Activated CD4-positive, alpha-beta T cell treated with anti-CD3 and anti-CD28 coated beads, Interleukin-2, Interleukin-4, amounts not matched to agents 100 ng/mL and 50 ng/mL, durations not matched to agents 16 hours and 8 hours (primary cell): Measurements from ENCODE around the gene SMC2.
A peak's percentile ranks its signal among the peaks of the same experiment; 100 is the strongest.

Experiments
- DNase-seq: peaks from one replicate; pipeline ENCODE4 v3.0.0-alpha.2; 2020; ENCODE audit warnings: low spot score

Gene SMC2

DNA sequence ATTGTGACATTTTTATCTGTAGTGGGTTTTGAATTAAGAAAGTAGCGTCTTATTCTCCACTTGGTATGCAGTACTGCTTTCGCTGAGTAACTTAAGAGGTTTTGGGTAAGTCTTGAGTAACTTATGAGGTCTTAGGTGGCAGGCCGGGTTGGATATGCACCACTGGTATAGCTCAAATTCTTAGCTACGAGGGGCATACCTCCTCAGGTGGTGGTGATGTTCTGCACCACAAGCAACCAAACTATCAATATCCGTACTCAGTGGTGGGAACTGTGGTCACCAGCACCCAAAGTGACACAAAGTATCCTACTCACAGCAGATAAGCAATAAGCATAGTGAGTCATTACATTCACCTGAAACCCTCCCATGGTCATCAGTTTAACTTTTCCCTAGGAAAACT lies 13.7 kb downstream of the SMC2 start:
- peak; percentile 6 for DNase-seq

DNA sequence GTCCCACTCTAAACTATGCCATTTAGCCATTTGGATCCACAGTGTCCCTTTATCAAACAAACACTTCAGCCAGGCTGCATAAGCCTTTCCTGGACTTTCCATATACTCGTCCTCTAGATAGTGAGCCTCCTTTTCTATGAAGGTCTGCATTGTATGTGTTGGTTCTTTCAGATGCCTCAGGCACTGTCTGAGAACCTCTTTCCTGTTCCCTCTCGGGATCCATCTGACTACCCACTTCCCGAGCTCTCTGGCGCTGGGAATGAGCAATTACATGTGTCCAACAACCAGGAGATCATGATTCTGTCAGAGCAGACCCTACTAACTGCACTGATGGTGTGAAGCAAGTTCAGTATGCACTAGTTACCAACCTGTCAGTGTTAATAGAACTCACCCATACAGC lies 14.2 kb downstream of the SMC2 start:
- DNase-seq: no peak

DNA sequence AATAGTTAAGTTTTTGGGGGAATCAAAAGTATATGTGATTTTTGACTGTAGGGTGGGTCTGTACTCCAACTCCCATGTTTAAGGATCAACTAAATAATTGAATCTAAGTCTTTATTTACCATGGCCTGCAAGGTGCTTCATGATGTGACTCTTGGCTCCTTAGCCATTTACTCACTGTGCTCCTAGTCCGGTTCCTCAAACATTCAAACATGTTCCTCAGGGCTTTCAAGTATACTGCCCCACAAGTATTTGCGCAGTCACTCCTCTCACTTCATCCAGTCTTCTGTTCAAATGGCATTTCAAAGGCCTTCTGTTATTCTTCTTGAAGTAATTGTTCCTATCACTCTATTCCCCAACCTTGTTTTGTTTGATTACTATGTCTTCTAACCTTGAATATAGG lies 16.4 kb downstream of the SMC2 start:
- no peak for DNase-seq

DNA sequence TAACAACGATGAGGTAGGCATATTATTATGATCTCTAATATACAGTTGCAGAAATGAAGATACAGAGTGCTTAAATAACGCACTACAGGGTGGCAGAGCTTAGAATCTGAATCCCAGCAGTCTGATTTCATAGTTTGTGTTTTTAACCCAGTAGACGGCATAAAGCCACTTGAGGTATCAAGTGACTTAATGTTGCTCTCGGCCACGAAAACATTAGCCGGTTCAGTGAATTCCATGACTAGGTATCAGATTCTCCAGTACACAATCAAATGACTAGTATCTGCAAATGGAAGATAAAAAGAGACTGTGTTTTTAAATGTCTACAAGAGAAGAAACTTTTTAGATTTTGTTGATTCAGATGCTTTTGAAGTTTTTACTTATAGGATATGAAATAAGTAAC lies 24.8 kb downstream of the SMC2 start:
- no peak for DNase-seq

DNA sequence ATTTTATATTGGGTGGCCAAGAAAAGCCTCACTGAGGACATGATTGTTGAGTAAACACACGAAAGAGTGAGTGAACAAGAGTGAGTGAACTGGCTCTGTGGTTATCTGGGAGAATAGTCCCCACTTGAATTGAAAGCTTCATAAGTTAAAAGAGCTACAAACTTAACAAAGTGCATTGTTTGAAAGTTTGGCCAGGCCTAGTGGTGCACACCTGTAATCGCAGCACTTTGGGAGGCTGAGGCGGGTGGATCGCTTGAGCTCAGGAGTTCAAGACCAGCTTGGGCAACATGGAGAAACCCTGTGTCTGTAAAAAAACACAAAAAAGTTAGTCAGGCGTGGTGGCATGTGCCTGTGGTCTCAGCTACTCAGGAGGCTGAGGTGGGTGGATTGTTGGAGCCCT lies 26.9 kb downstream of the SMC2 start:
- no peak for DNase-seq

DNA sequence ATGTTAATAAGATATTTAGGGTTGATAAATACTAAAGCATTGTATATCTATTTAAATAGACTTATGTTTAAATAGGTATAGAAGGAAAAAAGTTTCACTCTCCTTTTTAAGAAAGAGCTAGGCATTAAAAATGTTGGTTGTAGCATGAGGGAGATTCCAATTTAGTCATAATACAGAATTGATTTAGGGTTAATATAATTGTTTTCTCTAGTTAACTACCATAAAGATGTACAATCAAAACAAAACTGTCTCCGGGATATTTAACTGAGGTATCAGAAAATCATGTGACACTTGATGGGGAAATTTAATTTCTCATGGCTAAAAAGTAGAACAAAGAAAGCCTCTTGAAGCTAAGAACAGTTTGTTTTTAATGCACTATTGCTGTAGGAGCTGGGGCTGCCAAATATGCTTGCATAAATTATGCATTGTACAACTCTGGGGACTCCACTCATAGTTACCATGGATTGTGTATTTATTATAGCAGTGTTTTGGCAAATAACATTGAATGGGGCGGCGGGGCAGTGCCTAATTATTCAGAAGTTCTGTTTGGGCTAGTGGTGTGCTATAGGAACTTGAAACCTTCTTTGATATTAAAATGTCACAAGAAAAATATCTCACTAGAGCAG lies 44.2 kb downstream of the SMC2 start:
- DNase-seq: no peak

DNA sequence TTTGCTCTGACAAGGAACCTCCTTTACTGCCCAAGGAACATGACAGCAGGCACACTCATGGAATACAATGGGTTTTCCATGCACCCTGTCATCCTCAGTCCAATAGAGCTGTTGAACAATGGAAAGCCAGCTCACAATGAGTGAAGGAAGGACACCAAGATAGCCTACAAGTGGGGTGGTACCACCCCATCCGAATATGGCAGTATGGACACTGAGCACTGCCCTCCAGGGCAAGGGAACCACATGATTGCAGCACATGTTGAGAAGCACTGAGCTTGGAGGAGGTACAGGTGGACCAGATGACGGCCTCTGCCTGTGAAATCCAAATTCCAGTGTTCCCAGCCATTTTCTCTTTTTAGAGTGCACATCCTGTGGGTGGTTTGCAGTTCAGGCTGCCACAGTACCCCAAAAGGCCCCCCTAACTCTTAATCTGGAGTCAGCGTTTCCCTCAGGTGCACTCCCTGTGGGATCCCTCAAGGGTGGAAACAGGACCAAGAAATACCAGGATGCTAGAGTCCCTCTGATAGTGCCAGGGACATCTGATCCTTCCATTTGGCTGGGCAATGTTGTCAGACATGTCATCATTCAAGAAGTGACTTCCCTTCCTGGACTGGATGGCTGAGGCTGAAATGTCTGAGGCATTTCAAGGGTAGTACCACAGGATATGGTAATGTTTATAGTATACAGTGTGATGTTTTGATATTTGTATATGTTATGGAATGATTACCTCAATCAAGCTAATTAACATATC lies 48.9 kb downstream of the SMC2 start:
- DNase-seq: no peak

DNA sequence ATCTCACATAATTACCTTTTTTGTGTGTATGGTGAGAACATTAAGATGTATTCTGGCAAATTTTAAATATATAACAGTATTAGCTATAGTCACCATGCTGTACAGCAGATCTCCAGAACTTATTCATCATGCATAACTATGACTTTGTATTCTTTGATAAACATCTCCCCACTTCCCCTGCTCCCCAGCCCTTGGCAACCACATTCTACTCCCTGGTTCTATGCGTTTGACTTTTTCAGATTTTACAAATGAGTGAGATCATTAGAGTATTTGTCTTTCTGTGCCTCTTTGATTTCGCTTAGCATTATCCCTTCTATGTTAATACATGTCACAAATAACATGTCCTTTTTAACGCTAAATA lies 49.4 kb downstream of the SMC2 start:
- DNase-seq: peak; percentile 5

DNA sequence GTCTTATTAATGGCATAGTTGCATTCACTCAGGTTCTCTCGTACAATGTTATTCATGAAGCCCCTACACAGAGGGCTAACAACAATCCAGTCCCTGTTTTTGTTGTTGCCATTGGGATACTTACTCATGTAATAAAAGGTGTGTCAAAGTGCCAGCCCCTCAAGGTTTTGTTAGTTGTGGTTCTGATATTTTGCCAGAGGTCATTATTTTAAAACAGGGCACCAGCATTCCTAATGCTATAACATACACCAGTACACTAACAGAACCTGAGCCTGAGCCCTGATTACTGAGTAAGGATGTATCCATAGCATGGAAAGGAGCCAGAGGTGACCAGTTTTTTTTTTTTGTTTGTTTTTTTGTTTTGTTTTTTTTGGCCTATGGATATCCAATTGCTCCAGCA lies 50.2 kb downstream of the SMC2 start:
- DNase-seq: no peak

DNA sequence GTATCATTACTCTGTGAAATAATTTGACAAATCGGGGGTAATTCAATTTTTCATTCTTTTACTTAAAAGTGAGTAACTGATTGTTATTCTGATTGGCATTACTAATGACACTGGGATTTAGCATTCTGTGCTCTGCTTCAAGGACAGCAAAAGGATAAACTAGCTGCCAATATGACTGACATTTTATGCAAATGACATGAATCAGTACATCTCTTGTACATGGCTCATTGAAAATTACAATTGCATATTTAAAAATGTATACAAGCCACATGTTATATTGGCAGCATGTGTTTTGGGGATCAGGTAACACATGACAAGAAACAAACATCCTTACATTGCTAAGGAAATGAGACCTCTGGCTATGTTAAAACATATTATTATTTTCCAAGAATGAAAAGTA lies 79.0 kb downstream of the SMC2 start:
- no peak for DNase-seq

DNA sequence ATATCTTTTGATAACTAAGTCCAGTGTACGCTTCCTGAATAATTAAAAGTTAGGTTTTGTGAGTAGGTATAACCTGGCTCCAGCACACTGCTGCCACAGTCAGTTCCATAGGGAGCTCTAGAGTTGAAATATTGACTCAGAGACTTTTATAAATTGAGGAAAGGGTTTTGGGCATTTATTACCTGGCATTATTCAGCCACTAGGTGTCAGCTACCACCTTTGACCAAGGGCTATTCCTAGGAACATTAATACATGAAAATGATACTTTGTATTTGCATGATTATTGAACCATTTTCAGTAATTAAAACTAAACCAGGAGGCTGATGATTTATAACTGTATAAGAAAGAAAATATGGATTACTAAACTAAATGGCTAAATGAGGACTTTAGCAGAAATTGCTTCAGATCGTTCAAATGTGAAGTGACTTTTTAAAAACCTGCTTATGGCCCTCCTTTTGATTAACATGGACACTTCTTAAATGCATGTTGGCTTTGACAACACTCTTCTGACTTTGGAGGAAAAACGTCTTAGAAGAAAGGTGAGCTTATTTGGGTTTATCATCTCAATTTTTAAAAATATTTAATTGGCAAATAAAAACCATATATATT lies 83.0 kb downstream of the SMC2 start:
- DNase-seq: no peak

DNA sequence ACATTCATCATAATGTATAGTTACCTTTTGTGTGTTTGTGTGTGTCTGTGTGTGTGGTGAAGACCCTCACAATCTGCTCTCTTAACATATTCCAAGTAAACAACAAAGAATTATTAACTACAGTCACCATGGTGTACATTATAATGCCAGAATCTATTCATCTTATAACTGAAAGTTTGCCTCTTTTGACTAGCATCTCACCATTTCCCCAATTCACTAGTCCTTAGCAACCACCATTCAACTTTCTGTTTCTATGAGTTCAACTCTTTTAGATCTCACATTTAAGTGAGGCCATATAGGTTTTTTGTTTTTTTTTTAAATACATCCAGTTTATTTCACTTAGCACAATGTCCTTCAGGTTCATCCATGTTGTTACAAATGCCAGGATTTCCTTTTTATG lies 83.6 kb downstream of the SMC2 start:
- no peak for DNase-seq
